Measurements from ENCODE around the gene RNF152. TPM values are rescaled to one million over a fixed set of nuclear protein-coding genes. Genes with fewer than 3 reads are reported as not detected.

Gene RNF152
- total and polyA plus RNA-seq, 2 of the 4 experiments (the other 2 are of a cell fraction): 7.5 to 18.5 TPM

GRCh38 chr18:61845197-61845596 lies 47.6 kb downstream of the RNF152 start:
- no peak overlapping the region for H3K9ac ChIP-seq (ENCODE audit: low read depth, low read length)
- no peak overlapping the region for H4K91ac ChIP-seq (ENCODE audit: insufficient read depth, low read depth, low read length)
- in situ Hi-C loops (cut with MboI; ENCODE audit: low sequenced_read_pairs): no loop called here
- H3K9me1 ChIP-seq (ENCODE audit: insufficient read depth, low read length): no peaks in the 10 kb centered on the region; the same call in 1 of the 2 replicates
- no peak overlapping the region for H2AK9ac ChIP-seq (replicated peaks; ENCODE audit: low read depth, low read length, poor library complexity)
- H4K8ac ChIP-seq (ENCODE audit: low read depth in 2 of 2, low read length in 2 of 2): no peak overlapping the region
- dilution Hi-C loops (cut with HindIII; ENCODE audit: low sequenced_read_pairs, unreplicated experiment): no loop called here
- H3K23ac ChIP-seq (ENCODE audit: low read depth, low read length): no peak overlapping the region
- H3K18ac ChIP-seq (ENCODE audit: low read depth, low read length): no peak overlapping the region
- H2BK15ac ChIP-seq (ENCODE audit: low read depth, low read length): no peak overlapping the region
- no peak for DNase-seq
- intact Hi-C loops (cut with micrococcal nuclease): no loop called here
- POLR2A ChIA-PET (ENCODE audit: unreplicated experiment): no interaction called here
- H4K5ac ChIP-seq (ENCODE audit: low read depth, low read length): no peak overlapping the region
- no peak overlapping the region for H3K27ac ChIP-seq (ENCODE audit: insufficient read depth, low read length)
- H3K4me3 ChIP-seq (ENCODE audit: insufficient read depth, low read depth, low read length): no peak overlapping the region
- no peaks in the 10 kb centered on the region; the same call in 1 of the 2 replicates for H3K36me3 ChIP-seq (ENCODE audit: control insufficient read depth, insufficient read depth, low read length)
- H3K56ac ChIP-seq (ENCODE audit: extremely low read depth, insufficient read depth, low read length): no peak overlapping the region
- no peak overlapping the region for H3K14ac ChIP-seq (replicated peaks; ENCODE audit: low read depth, low read length)
- H2BK5ac ChIP-seq (ENCODE audit: low read depth, low read length, poor library complexity, severe bottlenecking): no peak overlapping the region
- no peak for ATAC-seq (ENCODE audit: low read depth)
- H3K4ac ChIP-seq (ENCODE audit: low read depth, low read length): no peak overlapping the region
- no peak overlapping the region for H2BK120ac ChIP-seq (ENCODE audit: low read depth, low read length)
- 0 out of 2 replicates have a peak, but pooled peaks cover 2% of the 10 kb centered on the region for H3K4me1 ChIP-seq (ENCODE audit: control insufficient read depth, insufficient read depth, low read length)
- BruUV-seq (replicated peaks): no TSS peak
- CTCF ChIA-PET: no interaction called here
- H3K27me3 ChIP-seq (ENCODE audit: control insufficient read depth, insufficient read depth, low read length): no peaks in the 10 kb centered on the region
- H3K79me1 ChIP-seq (ENCODE audit: low read depth in 1 of 2, low read length in 2 of 2): peaks cover 52 to 53% of the 10 kb centered on the region in 2 experiments
- no peak overlapping the region for H3K4me2 ChIP-seq (ENCODE audit: low read depth, low read length)
- H2AK5ac ChIP-seq (ENCODE audit: low read depth, low read length): no peak overlapping the region
- no peaks in the 10 kb centered on the region; the same call in 1 of the 2 replicates for H4K20me1 ChIP-seq (ENCODE audit: insufficient read depth, low read length)
- no peak overlapping the region for H2AFZ ChIP-seq (replicated peaks; ENCODE audit: low read length, poor library complexity)
- no peak overlapping the region for H2BK20ac ChIP-seq (ENCODE audit: low read depth, low read length)
- TF ChIP-seq ELK1 (IDR thresholded peaks at IDR 0.05; ENCODE audit: borderline replicate concordance, low read depth, low read length): no peak
- no peak for TF ChIP-seq BHLHE40 (IDR thresholded peaks at IDR 0.05; ENCODE audit: low read depth, low read length)
- no peak for TF ChIP-seq USF2 (IDR thresholded peaks at IDR 0.05; ENCODE audit: low read depth, low read length)
- TF ChIP-seq CTCF (conservative IDR thresholded peaks at IDR 0.05; ENCODE audit: low read depth, low read length): no peak
- no peak for TF ChIP-seq CHD1 (IDR thresholded peaks at IDR 0.05; ENCODE audit: low read depth, low read length)
- TF ChIP-seq MAZ (IDR thresholded peaks at IDR 0.05; ENCODE audit: borderline replicate concordance, low read depth, low read length): no peak
- TF ChIP-seq POLR2A (IDR thresholded peaks at IDR 0.05; ENCODE audit: low read depth, low read length): no peak
- TF ChIP-seq MAFK (IDR thresholded peaks at IDR 0.05; ENCODE audit: low read depth, low read length): no peak
- TF ChIP-seq MXI1 (IDR thresholded peaks at IDR 0.05; ENCODE audit: borderline replicate concordance, low read depth, low read length): no peak
- TF ChIP-seq SMC3 (IDR thresholded peaks at IDR 0.05; ENCODE audit: low read depth, low read length): no peak
- no peak for TF ChIP-seq CEBPB (IDR thresholded peaks at IDR 0.05; ENCODE audit: low read depth, low read length)
- TF ChIP-seq RAD21 (IDR thresholded peaks at IDR 0.05; ENCODE audit: low read length): no peak
- no peak for TF ChIP-seq NFE2L2 (IDR thresholded peaks at IDR 0.05; ENCODE audit: low read depth, low read length)
- no peak for TF ChIP-seq RCOR1 (IDR thresholded peaks at IDR 0.05; ENCODE audit: insufficient replicate concordance, low read length)
- TF ChIP-seq RFX5 (IDR thresholded peaks at IDR 0.05; ENCODE audit: low read depth, low read length): no peak
- no peak for TF ChIP-seq FOS (IDR thresholded peaks at IDR 0.05; ENCODE audit: low read depth, low read length)
- H3K9me3 ChIP-seq (ENCODE audit: control insufficient read depth, insufficient read depth, low read length): no peaks in the 10 kb centered on the region
- WGBS, 2 experiments (ENCODE audit: extremely low coverage in 2 of 2, insufficient read length in 1 of 2): no CpG with 5 or more reads among the region's 7 CpGs

All from IMR-90 (cell line).